ENCODE measurements around the gene IFT25.

The IFT25 gene

DNA sequence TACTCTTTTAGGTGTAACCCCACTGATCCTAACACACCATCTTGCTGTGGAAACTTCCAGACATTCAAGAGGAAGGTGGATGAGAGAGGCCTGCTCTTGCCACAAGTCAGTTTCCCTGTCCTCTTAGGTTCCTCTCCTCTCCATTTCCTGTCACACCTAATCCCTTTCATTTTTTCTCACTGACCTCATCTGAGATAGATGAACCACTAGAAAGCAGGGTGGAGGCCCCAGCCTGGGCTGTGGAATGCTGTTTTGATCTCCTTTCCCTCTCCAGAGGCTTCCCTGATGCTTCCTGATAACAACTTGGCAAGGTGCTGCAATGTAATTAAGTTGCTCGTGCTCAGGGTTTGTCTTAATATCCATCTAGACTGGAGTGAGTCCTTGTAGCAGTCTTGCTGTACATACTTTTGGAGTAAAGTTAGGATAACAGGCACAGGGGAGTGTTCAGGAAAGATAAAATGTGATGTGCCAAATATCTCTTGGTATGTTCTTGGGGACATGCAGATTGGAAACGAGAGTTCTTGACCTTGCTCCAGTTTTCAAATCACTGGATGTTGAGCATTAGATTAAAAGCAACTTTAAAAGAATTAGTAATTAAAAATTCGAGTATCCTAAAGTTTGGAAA, 11.8 kb upstream of the IFT25 start:
- no peak for DNase-seq (ENCODE audit: low read depth in 2 of 2)

DNA sequence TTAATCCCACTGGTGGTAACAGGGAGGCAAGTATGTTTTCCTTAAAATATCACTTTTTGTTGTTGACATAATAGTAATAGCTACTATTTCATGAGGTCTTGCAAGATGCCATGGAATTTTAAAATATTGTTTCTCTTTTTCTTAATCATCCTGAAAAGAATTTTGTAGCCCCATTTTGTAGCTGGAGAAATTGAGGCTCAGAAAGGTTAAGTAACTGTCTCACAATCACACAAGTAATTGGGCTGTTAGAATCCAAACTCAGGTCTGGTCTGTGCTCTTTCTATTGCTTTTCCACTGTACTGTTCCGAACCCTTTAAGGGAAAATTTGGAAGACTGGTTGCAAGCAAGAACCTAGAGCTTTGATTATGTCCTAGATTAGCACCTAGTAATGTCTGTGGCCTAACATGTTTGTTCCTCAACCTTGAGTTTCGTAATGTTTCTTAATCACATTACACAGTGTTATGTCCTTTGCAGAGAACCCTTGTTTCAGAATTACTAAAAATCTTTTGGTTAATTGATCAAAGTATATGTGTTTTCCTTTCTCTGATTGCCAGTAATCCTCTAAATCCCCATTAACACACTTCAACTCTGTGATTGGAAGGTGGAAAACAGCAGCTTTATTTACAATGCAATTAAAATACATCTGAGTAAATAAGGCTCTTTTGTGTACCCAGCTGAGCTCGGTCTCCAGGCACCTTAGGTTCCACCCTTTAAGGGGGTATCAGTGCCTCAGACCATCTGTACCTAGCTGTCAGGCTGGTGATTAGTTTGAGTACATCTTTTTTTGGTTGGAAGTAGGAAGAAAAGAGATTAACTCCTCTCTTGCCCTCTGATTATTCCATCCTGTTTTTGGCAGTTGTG, 11.0 kb upstream of the IFT25 start:
- DNase-seq (ENCODE audit: low read depth in 2 of 2): no peak

DNA sequence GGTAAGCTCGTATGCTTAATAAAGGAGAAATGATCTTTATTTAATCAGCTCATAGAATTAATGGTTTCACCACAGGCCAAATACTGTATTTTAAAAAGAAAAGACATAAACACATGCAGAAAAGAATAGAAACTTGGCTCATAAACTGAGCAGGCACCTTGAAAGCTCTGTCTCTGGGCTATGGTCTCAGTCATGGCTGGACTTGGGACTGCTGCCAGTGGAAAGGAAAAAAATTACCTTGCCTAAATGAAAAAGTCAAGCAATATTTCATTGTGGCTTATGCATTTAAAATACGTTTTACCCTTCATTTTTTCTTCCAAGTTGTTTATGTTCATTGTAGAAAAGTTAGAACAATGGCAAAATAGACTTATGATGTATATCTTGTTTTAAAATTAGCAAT, 8.6 kb upstream of the IFT25 start:
- no peak for DNase-seq (ENCODE audit: low read depth in 2 of 2)

DNA sequence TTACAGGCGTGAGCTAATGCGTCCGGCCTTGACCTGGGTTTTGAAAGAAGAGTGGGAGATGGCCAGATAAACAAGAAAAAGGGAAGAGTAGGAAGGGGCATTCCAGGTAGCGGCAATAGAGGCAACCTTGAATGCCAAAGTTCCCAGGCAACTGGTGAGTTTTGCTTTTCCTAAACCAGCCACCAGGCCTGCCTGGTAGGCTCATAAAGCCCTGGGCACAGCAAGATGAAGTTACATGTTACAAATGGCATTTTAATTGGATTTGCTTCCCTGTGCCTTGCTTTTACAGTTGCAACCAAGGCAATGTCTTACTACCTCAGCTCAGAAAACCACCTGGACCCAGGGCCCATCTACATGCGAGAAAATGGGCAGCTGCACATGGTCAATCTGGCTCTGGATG, 6.2 kb upstream of the IFT25 start:
- DNase-seq (ENCODE audit: low read depth in 2 of 2): no peak

DNA sequence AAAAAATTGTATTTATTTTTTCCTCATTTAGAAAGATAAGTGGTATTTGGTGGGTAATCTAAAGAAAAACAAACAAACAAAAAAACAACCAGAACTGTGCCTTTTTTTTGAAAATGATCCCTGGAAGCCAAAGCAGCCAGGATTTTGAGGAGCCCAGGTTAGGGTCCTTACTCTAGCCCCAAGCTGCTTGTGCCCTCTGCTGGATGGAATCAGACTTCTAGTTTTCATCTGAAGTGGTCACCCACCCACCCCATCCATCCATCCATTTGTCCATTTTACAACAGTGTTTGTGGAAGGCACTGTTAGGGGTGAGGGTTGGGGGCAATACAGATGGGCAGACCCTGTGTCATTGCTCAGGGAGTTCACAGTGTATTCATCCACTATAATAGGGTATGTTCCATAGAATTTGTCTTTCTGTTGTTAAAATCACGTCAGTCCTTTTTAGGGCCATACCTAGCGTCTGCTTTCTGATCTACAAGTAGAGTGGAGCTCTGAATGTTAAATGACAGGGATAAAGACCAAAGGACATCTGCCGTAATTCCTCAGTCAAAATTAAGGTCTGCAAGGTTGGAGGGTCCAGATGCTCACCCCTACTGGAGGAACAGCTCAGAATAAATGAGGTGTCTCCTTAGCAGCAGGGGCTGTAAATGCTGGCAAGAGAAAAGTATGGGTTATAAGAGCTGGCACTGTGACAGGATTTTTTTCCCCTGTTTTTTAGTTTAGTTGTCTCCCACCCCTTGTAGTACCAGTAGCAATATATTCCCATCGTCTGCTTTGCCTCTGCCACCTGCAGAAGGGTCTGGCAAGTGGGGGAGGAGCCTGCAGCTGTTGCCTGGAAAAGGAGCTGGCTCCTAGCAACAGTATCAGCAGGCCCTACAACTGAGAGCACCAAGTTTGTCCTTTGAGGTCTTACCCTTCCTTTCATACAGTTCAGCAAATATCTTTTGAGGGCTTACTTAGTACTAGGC, 3.8 kb upstream of the IFT25 start:
- DNase-seq (ENCODE audit: low read depth in 2 of 2): no peak

DNA sequence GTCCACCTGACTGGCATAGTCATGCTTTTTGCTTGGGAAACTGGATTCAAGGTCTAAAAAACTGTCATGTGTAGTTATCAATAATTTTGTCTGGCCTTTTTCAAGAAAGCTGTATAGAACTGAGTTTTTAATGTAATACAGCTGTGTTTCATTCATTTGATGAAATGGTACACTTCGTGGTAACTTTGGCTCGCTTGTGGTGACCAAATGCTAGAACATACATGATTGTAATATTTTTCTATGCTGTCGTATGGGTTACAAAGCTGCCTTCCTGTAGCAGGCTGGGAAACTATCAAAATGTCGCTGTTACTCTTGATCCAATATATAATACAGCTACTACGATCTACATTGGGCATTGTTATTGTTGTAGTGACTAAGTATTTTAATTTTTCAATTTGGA, 2.8 kb upstream of the IFT25 start:
- DNase-seq (ENCODE audit: low read depth in 2 of 2): no peak

DNA sequence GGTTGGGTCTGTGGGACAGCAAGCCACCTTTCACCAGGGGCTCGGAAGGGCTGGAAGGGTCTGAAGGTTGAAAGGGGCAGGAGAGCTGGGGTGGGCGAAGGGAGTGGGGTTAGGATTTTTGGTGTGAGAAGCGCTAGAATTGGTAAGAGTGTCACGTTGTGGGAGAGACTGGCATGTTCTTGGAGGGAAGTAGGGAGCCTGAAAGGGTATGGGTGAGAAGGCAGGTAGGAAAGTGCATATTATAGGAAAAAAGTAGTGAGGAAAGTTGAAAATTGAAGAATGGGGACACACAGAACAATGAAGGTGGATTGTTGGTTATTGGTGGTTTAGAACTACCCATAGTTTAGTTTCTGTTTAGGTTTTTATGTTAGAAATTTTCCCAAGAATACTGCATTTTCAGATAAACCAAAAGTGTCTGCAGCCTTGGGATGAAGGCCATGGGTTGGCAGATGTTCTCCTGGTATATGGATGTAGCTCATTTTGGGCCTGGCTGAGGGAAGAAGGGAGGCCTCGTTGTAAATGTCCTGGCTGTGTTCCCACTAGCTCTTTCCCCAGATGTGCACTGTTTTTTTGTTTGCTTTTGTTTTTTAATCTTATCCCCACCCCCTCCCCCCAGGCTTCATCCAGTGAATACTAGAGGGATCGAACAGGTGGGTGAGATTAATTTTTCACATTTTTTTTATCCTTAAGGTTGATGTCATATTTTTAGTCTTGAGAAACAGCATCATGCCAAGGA, 1.8 kb upstream of the IFT25 start:
- DNase-seq (ENCODE audit: low read depth in 2 of 2): no peak

DNA sequence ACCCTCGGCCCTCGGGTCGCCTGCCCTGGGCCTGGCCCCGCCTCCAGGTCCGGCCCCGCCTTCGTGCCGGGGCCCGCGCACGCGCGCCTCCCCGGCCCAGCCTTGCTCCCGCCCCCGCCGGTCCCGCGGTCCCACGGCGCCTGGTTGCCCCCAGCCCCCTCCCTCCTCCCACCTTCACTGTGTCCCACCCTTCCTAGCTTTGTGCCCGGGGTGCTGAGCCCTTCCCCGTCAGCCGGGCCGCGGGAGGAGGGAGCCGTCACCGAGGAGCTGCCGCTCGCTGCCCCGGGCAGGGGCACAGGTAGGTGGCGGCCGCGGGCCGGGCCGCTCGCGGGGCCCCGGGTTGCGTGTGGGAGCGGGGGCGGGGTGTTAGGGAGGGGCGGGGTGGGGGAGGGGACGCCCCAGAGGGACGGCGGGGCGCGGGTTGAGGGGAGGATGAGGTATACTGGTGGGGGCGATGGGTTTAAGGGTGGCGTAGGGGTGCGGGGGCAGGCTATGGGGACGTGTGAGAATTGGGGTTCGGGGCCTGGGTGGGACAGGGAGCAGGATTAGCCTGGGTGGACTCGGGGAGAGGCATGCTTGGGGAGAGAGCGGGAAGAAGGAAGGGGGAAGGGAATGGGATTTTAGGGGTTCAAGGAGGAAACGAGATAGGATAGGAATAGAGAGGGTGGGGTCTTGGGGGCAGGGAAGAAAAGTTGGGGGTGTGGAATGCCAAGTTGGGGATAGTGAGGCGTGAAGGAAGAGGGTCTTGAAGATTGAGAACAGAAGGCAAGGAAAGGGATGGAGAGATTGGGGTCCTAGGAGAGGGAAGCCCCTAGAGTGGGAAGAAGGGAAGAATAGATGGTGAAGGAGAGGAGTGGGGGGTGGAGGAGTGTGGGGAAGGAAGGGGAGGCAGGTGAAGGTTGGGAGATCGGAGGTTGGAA, 1.0 kb upstream of the IFT25 start, which contains the start of gene LRRC42:
TSS of gene LRRC42 (plus strand) at position 99 of the 920 bp plus-strand sequence. CDS start 5,650 bp downstream, outside the sequence.
- no peak for DNase-seq (ENCODE audit: low read depth in 2 of 2)

DNA sequence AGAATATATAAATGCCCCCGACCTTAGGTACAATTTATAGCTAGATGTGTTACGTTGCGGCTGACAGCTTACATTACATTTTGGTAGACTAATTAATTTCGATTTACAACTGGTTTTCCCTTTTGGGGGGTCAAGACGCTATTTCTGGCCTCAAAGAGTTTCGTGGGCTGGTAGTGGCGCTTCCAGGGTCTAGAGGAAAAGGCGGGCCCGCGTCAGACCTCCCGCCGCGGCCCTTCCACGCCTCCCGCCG, 391 bp downstream of the IFT25 start:
- no peak for DNase-seq (ENCODE audit: low read depth in 2 of 2)

DNA sequence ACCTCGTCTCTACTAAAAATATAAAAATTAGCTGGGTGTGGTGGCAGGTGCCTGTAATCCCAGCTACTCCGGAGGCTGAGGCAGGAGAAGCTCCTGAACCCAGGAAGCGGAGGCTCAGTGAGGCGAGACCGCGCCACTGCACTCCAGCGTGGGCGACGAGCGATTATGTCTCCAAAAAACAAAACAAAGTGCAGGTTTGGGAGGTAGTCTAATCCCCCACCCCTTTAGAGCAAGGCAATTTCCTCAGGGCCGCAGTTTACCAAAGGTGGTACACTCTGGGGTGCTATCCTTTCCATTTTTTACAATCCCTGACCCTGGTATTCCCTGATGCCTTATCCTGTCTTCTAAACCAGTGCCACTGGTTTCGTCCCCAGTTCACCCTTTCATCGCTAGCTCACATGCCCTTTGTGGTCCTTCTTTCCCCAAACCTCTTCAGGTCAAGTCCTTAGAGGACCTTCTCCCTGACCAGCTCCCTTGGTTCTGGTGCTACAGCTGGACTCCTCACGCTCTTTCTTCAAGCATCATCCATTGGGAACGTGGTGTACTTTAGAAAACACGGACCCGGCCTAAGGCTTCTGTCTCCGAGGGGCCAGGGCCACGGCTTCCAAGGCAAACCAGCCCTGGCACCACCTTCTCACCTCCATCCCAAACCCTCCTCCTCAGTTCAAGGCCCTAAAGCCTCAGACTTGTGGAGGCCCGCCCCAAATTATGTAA, 873 bp downstream of the IFT25 start:
- DNase-seq (ENCODE audit: low read depth in 2 of 2): no peak

DNA sequence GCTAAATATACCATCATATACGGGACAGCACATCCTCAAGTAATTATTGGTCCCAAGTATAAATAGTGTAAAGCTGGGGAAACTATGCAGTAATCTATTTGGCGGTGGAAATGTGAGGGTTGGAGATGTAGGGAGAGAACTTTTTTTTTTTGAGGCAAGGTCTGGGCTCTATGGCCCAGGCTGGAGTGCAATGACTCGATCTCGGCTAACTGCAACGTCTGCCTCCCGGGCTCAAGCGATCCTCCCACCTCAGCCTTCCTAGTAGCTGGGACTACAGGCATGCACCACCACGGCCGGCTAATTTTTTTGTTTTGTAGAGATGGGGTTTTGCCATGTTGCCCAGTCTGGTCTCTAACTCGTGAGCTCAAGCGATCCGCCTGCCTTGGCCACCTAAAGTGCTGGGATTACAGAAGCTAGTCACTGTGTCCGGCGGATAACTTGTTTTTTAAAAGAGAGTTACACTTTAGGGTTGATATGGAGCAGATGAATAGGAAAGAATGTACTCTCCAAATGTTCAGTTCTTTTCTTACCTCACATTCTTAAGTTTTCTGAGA, 1.9 kb downstream of the IFT25 start:
- no peak for DNase-seq (ENCODE audit: low read depth in 2 of 2)

DNA sequence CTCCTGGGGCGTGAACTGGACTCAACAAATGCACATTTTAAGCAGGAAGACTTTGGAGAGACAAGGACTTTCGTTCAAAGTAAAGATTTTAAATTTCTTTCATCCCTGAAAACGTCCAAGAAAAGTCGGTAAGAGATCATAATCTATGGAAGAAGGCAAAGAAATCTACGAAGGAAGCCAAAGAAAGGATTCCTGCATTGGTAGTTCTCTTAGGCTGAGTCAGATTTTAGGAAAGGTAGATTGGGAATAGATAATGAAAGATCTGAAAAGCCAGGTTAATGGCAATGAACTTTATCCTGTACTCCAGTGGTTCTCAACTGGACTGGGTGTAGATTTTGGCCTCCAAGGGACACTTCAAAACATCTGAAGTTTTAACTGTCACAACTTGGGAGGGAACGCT, 2.4 kb downstream of the IFT25 start:
- no peak for DNase-seq (ENCODE audit: low read depth in 2 of 2)

DNA sequence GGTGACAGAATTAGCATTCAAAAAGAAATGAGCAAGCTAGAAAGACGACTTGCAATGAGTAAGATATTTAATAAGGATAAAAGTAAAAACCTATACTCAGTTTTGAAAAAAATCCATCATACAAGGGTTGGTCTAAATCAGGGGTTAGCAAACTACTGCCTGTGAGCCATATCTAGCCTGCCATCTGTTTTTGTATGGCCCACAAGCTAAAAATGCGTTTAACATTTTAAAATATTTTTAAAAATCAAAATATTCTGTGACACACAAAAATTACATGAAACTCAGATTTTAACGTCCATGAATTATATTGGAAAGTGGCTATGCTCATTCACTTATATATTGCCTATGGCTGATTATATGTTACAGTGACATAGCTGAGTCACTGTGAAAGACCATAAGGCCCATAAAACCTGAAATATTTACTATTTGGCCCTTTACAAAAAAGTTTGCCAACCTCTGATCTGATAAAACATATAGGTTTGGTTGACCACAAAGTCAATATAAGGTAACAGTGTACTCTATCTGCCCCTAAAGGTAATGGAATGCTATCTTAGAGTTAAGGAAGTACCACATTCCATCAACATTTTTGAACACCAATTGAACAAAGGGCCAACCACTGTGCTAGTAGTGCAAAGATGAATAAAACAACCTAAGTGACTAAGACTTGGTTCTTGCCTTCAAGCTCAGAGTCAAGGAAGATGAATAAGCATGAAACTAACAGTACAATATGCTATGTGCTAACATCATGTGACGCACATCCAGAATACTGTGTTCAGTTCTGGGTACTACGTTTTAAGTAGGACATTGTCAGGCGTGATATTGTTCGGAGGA, 3.2 kb downstream of the IFT25 start:
- no peak for DNase-seq (ENCODE audit: low read depth in 2 of 2)

DNA sequence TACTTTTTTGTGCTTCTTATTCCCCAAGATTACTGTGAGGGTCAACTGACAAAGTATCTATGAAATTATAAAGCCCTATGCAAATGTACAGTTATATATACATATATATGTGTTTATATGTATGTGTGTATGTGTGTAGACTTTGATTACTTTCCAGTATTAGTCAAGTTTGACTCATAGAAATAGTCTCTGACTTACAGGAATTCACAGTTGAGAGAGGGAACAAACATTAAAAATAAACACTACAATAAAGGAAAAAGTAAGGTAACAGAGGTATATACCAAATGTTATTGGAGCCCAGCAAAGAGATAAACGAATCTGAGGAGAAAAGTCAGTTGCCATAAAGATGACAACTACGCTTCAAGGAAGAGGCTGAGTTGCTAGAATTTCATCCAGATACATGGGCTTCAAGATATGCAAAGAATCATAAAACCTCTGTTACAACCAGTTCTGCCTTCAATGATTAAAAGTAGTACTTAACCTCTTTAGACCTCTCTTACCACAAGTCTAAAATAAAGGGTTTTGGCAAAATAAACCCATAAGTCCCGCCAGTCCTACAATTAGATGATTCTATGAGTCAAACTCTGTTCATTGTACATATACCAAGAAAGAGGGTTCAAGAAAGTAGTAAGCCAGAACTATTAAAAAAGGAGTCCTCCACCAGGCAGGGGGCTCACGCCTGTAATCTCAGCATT, 7.2 kb downstream of the IFT25 start:
- DNase-seq (ENCODE audit: low read depth in 2 of 2): no peak

DNA sequence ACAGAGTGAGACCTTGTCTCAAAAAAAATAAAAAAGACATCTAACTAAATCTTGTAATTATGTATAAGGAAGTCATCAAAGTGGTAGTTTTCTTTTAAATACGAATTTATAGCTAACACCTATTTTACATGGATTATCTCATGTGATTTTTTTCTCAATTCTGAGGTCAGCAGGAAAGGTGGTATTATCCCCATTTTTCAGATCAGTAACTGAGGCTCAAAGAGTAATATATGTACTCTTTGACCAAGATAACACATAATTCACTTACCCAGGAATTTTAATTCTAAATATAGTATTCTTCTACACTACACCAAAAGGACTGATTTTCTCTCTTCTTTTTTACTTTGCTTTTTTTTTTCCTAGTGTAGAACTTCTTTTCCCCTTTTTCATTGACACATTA, 9.1 kb downstream of the IFT25 start:
- DNase-seq (ENCODE audit: low read depth in 2 of 2): no peak

DNA sequence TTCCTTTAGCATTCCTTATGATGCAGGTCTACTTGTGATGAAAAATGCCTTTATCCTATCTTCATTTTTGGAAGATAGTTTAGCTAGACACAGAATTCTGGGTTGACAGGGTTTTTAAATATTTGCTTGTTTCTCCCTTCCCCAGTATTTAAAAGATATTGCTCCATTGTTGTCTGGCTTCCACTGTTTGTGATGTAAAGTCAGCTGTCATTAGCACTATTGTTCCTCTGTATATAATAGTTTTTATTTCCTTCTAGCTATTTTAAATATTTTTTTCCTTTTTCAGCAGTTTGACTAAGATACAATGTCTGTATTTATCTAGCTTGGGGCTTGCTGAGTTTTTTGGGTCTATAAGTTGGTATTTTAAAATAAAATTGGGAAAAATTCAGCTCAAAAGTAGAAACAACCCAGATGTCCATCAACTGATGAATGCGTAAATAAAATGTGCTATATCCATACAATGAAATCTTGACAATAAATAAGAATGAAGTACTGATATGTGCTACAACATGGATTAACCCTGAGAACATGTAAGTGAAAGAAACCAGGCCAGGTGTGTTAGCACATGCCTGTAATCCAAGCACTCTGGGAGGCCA, 11.2 kb downstream of the IFT25 start:
- no peak for DNase-seq (ENCODE audit: low read depth in 2 of 2)

DNA sequence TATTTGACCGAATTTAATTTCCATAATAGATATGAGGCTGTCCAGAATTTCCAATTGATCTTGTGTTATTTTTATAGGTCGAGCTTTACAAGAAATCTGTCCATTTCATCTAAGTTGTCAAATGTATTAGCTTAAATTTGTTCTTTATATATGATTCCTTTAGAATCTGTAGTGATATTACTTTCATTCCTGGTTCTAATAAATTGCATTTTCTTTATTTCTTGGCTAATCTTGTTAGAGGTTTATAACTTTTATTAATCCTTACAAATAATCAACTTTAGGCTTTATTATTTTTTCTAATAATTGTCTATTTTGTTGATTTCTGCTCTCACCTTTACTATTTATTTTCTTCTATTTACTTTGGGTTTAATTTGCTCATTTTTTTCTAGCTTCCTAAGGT, 14.0 kb downstream of the IFT25 start:
- DNase-seq (ENCODE audit: low read depth in 2 of 2): no peak

DNA sequence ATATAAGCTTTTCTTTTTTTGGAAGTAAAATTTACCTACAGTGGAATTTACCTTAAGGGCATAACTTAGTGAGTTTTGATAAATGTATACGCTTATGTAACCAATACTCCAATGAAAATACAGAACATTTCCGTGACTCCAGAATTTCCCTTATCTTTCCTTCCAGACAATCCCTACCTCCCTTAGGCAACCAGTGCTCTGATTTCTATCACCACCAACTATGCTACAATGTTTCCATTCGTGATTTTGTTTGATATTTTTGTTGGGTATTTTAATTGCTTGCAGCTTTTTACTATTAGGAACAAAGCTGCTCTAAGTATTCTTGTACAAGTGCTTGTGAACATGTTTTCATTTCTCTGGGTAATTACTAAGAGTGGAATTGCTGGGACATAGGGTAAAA, 14.6 kb downstream of the IFT25 start:
- no peak for DNase-seq (ENCODE audit: low read depth in 2 of 2)
